H1 (cell line): ENCODE data around the gene ELP4. TPM values are rescaled to one million over a fixed set of nuclear protein-coding genes. Genes with fewer than 3 reads are reported as not detected.

Experiments used
- ASH2L ChIP-seq: fragments of 200-600, 300-600 bp; sonication (generic); IDR thresholded peaks from one replicate; pipeline ENCODE4 v1.7.1; 2017; ENCODE audit warnings: low read length
- BCL11A ChIP-seq, 2 experiments: IDR thresholded peaks; one replicate each; pipeline ENCODE4 v1.6.1; 2011; ENCODE audit warnings: low read depth in 2 of 2, low read length in 2 of 2, mild to moderate bottlenecking in 2 of 2
- CHD1 ChIP-seq: IDR thresholded peaks from 2 replicates; pipeline ENCODE4 v1.6.1; 2012; ENCODE audit warnings: low read depth, low read length, improper control_type of control experiment
- FOSL1 ChIP-seq: IDR thresholded peaks from 2 replicates; pipeline ENCODE4 v1.6.1; 2011; ENCODE audit warnings: mild to moderate bottlenecking, low read depth, low read length, moderate library complexity; ENCODE audit not compliant: insufficient read depth
- HDAC6 ChIP-seq: IDR thresholded peaks from one replicate; pipeline ENCODE4 v1.7.1; 2012; ENCODE audit warnings: low read depth, mild to moderate bottlenecking, inconsistent platforms, low read length, moderate library complexity
- JUN ChIP-seq: IDR thresholded peaks from 2 replicates; pipeline ENCODE4 v1.6.1; 2011; ENCODE audit warnings: low read depth, mild to moderate bottlenecking, improper control_type of control experiment, low read length
- MAFK ChIP-seq: IDR thresholded peaks from 2 replicates; pipeline ENCODE4 v1.6.1; 2012; ENCODE audit warnings: low read depth, mild to moderate bottlenecking, improper control_type of control experiment, low read length
- POLR2A ChIP-seq, 2 experiments: IDR thresholded peaks; 1 replicate in 1 of 2; 2 replicates in 1 of 2; pipeline ENCODE4 v1.6.1; 2011; ENCODE audit warnings: low read depth in 2 of 2, low read length in 2 of 2, mild to moderate bottlenecking in 2 of 2; ENCODE audit errors: control extremely low read depth in 1 of 2
- RBBP5 ChIP-seq: IDR thresholded peaks from 2 replicates; pipeline ENCODE4 v1.7.1; 2012; ENCODE audit warnings: low read depth, mild to moderate bottlenecking, inconsistent platforms, low read length, moderate library complexity, borderline replicate concordance
- SAP30 ChIP-seq: fragments of 300-600 bp; sonication (generic); IDR thresholded peaks from 2 replicates; pipeline ENCODE4 v1.7.1; 2012; ENCODE audit warnings: low read length, moderate library complexity, mild to moderate bottlenecking, inconsistent platforms; ENCODE audit not compliant: insufficient read depth, insufficient replicate concordance
- SIRT6 ChIP-seq: IDR thresholded peaks from one replicate; pipeline ENCODE4 v1.7.1; 2012; ENCODE audit warnings: low read length, inconsistent platforms
- TAF7 ChIP-seq: optimal IDR thresholded peaks from 2 replicates; pipeline ENCODE3; 2011; ENCODE audit warnings: low read depth, mild to moderate bottlenecking, inconsistent platforms, low read length, moderate library complexity, borderline replicate concordance
- TEAD4 ChIP-seq: IDR thresholded peaks from 2 replicates; pipeline ENCODE4 v1.6.1; 2012; ENCODE audit warnings: low read depth, low read length, inconsistent platforms, mixed read lengths
- ZNF274 ChIP-seq: IDR thresholded peaks from 2 replicates; pipeline ENCODE4 v1.7.0; 2012; ENCODE audit warnings: low read length, borderline replicate concordance; ENCODE audit errors: extremely low read depth
- polyA plus RNA-seq, 7 experiments: library from polyadenylated mRNA; depleted of rRNA in 3 of 7; stranded (reverse) in 5 of 7; unstranded in 2 of 7; fragments of >200 nt in 5 of 7; fragments of 200-250 nt in 2 of 7; gene quantifications; 1 replicate in 5 of 7; 2 replicates in 1 of 7; 4 replicates in 1 of 7; pipeline versions ENCODE4 v1.2.1 to v1.2.3, GENCODE V29; 2011 to 2013; ENCODE audit warnings: missing spikeins in 2 of 7, mixed read lengths in 2 of 7
- total RNA-seq: library from RNA; stranded (reverse); fragmentation: NEBNext Ultra II Directional; extraction: Animal tissue kit (Norgen Biotek cat#: 25700); gene quantifications from 2 replicates; pipeline ENCODE4 v1.2.1, GENCODE V29; 2021
- TF ChIP-seq, protein P1 (sequence below): IDR thresholded peaks from 2 replicates; pipeline ENCODE4 v1.6.1; 2011; ENCODE audit warnings: low read depth, mild to moderate bottlenecking, low read length; ENCODE audit not compliant: insufficient read depth
- TF ChIP-seq, protein P2 (sequence below): IDR thresholded peaks from 2 replicates; pipeline ENCODE4 v1.6.1; 2012; ENCODE audit warnings: low read length, inconsistent platforms
- TF ChIP-seq, protein P3 (sequence below): IDR thresholded peaks from 2 replicates; pipeline ENCODE4 v1.6.1; 2012; ENCODE audit warnings: inconsistent platforms
- TF ChIP-seq, protein P4 (sequence below), 3 experiments: IDR thresholded peaks; 1 replicate in 2 of 3; 2 replicates in 1 of 3; pipeline versions ENCODE4 v1.5.1 to v1.6.1; 2011; ENCODE audit warnings: low read length in 3 of 3, mild to moderate bottlenecking in 3 of 3, inconsistent platforms in 2 of 3, low read depth in 1 of 3, moderate library complexity in 1 of 3; ENCODE audit not compliant: insufficient read depth in 1 of 3; ENCODE audit errors: control extremely low read depth in 1 of 3

Gene ELP4
- total and polyA plus RNA-seq, 2 of the 8 experiments (the other 6 are each of a cell fraction or from before 2014, with no cell fraction given): 14.0 to 18.6 TPM

DNA sequence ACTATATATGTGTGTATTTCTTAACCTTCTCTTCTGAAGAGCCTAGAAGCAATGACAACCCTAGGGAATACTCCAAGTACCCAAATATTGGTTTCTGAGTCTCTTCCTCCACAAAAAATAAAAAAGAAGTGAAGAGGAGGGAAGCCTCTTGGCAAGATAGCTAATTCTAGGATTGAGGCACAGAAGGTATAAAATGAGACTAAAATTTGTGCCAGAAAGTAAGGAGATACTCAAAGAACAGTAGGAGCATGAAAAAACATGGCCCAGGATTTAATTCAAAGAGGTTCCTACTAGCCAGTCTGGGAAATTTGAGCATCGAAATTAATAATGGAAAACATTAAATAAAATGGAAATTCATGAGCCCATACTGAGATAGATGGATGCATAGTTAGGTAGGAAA lies 189.5 kb downstream of the ELP4 start (continued):
- TF ChIP-seq HDAC6 (no peak), FOSL1 (no peak), SIRT6 (no peak), JUN (no peak), CHD1 (no peak), ZNF274 (no peak), POLR2A (IDR thresholded peaks at IDR 0.05; ENCODE audit: control extremely low read depth in 1 of 2, low read depth in 2 of 2, low read length in 2 of 2) (no peak), TEAD4 (no peak), TAF7 (no peak), SAP30 (no peak), RBBP5 (no peak), MAFK (no peak), BCL11A (IDR thresholded peaks at IDR 0.05; ENCODE audit: low read depth in 2 of 2, low read length in 2 of 2) (no peak), ASH2L (no peak)
- TF ChIP-seq, protein P1, sequence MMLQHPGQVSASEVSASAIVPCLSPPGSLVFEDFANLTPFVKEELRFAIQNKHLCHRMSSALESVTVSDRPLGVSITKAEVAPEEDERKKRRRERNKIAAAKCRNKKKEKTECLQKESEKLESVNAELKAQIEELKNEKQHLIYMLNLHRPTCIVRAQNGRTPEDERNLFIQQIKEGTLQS: no peak
- TF ChIP-seq, protein P2, sequence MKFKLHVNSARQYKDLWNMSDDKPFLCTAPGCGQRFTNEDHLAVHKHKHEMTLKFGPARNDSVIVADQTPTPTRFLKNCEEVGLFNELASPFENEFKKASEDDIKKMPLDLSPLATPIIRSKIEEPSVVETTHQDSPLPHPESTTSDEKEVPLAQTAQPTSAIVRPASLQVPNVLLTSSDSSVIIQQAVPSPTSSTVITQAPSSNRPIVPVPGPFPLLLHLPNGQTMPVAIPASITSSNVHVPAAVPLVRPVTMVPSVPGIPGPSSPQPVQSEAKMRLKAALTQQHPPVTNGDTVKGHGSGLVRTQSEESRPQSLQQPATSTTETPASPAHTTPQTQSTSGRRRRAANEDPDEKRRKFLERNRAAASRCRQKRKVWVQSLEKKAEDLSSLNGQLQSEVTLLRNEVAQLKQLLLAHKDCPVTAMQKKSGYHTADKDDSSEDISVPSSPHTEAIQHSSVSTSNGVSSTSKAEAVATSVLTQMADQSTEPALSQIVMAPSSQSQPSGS: no peak
- TF ChIP-seq, protein P3, sequence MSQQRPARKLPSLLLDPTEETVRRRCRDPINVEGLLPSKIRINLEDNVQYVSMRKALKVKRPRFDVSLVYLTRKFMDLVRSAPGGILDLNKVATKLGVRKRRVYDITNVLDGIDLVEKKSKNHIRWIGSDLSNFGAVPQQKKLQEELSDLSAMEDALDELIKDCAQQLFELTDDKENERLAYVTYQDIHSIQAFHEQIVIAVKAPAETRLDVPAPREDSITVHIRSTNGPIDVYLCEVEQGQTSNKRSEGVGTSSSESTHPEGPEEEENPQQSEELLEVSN: no peak
- TF ChIP-seq, protein P4, sequence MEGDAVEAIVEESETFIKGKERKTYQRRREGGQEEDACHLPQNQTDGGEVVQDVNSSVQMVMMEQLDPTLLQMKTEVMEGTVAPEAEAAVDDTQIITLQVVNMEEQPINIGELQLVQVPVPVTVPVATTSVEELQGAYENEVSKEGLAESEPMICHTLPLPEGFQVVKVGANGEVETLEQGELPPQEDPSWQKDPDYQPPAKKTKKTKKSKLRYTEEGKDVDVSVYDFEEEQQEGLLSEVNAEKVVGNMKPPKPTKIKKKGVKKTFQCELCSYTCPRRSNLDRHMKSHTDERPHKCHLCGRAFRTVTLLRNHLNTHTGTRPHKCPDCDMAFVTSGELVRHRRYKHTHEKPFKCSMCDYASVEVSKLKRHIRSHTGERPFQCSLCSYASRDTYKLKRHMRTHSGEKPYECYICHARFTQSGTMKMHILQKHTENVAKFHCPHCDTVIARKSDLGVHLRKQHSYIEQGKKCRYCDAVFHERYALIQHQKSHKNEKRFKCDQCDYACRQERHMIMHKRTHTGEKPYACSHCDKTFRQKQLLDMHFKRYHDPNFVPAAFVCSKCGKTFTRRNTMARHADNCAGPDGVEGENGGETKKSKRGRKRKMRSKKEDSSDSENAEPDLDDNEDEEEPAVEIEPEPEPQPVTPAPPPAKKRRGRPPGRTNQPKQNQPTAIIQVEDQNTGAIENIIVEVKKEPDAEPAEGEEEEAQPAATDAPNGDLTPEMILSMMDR (IDR thresholded peaks at IDR 0.05; ENCODE audit: control extremely low read depth in 1 of 3, insufficient read depth in 1 of 3, low read depth in 1 of 3, low read length in 3 of 3): no peak
